GM12878 (cell line): ENCODE results near the gene TMEM91. TPM values are rescaled to one million over a fixed set of nuclear protein-coding genes. Genes with fewer than 3 reads are reported as not detected.

Source experiments
- ASH2L ChIP-seq: fragments of 300-600, 200-600 bp; sonication (generic); IDR thresholded peaks from 2 replicates; pipeline ENCODE4 v1.6.1; 2017; ENCODE audit warnings: low read depth, mild to moderate bottlenecking, borderline replicate concordance
- BMI1 ChIP-seq: fragments of 450-650 bp; IDR thresholded peaks from 2 replicates; pipeline ENCODE4 v1.6.1; 2016; ENCODE audit warnings: mild to moderate bottlenecking, moderate library complexity, borderline replicate concordance
- DPF2 ChIP-seq: fragments of 450-650 bp; IDR thresholded peaks from 2 replicates; pipeline ENCODE4 v1.6.1; 2017; ENCODE audit warnings: mild to moderate bottlenecking
- IKZF2 ChIP-seq, 2 experiments: fragments of 450-650 bp; IDR thresholded peaks; 2 replicates each; pipeline ENCODE4 v1.6.1; 2017; ENCODE audit warnings: mild to moderate bottlenecking in 2 of 2, moderate library complexity in 2 of 2
- JUND ChIP-seq: IDR thresholded peaks from 2 replicates; pipeline ENCODE4 v1.6.1; 2012; ENCODE audit warnings: low read depth, mild to moderate bottlenecking, low read length, improper control_type of control experiment, moderate library complexity
- KDM1A ChIP-seq: fragments of 200-600 bp; sonication (generic); IDR thresholded peaks from 2 replicates; pipeline ENCODE4 v1.6.1; 2016; ENCODE audit warnings: borderline replicate concordance
- MYB ChIP-seq: fragments of 150-350 bp; IDR thresholded peaks from 2 replicates; pipeline ENCODE4 v1.6.1; 2014; ENCODE audit warnings: mild to moderate bottlenecking, low read depth, low read length, borderline replicate concordance
- NR2C1 ChIP-seq: fragments of 450-650 bp; IDR thresholded peaks from 2 replicates; pipeline ENCODE4 v1.6.1; 2017; ENCODE audit warnings: antibody characterized with exemption, mild to moderate bottlenecking, moderate library complexity
- NR2F1 ChIP-seq: fragments of 450-650 bp; conservative IDR thresholded peaks from 2 replicates; pipeline ENCODE4 v1.6.1; 2017; ENCODE audit warnings: mild to moderate bottlenecking
- PAX5 ChIP-seq: IDR thresholded peaks from 2 replicates; pipeline ENCODE4 v1.6.1; 2011; ENCODE audit warnings: low read depth, low read length, borderline replicate concordance
- POLR2AphosphoS5 ChIP-seq: IDR thresholded peaks from 2 replicates; pipeline ENCODE4 v1.6.1; 2011; ENCODE audit warnings: mild to moderate bottlenecking, low read length, inconsistent platforms
- RUNX3 ChIP-seq: IDR thresholded peaks from 2 replicates; pipeline ENCODE4 v1.6.1; 2012; ENCODE audit warnings: low read length, inconsistent platforms
- TCF12 ChIP-seq: IDR thresholded peaks from 2 replicates; pipeline ENCODE4 v1.6.1; 2011; ENCODE audit warnings: low read depth, mild to moderate bottlenecking, low read length
- polyA plus RNA-seq, 11 experiments: library from polyadenylated mRNA; depleted of rRNA in 4 of 11; unstranded in 6 of 11; stranded (reverse) in 5 of 11; fragments of >200 nt; fragmentation: Nextera tagmentation in 4 of 11; fragmentation: Illumina TruSeq in 1 of 11; extraction: Ambion mirVana in 4 of 11; extraction: Trizol in 1 of 11; gene quantifications; 1 replicate in 1 of 11; 2 replicates in 10 of 11; pipeline versions ENCODE4 v1.2.1 to v1.2.3, GENCODE V29; 2011 to 2016; ENCODE audit warnings: inconsistent platforms in 2 of 11, missing spikeins in 2 of 11, low read depth in 1 of 11
- total RNA-seq, 4 experiments: library from RNA; depleted of rRNA in 3 of 4; stranded (reverse); fragments of >200 nt in 3 of 4; fragmentation: Illumina TruSeq in 1 of 4; extraction: Trizol in 1 of 4; gene quantifications; 2 replicates each; pipeline versions ENCODE4 v1.2.1 to v1.2.3, GENCODE V29; 2013 to 2021
- TF ChIP-seq, protein P1 (sequence below): IDR thresholded peaks from 2 replicates; pipeline ENCODE4 v1.6.1; 2011; ENCODE audit warnings: borderline replicate concordance, low read depth, mild to moderate bottlenecking, moderate library complexity, low read length; ENCODE audit not compliant: insufficient read depth, poor library complexity, severe bottlenecking
- TF ChIP-seq, protein P2 (sequence below): fragments of 450-650 bp; IDR thresholded peaks from 2 replicates; pipeline ENCODE4 v1.6.1; 2016; ENCODE audit warnings: mild to moderate bottlenecking, moderate library complexity, borderline replicate concordance
- TF ChIP-seq, protein P3 (sequence below): fragments of 450-650 bp; IDR thresholded peaks from 2 replicates; pipeline ENCODE4 v1.6.1; 2017; ENCODE audit warnings: antibody characterized with exemption, mild to moderate bottlenecking, moderate library complexity
- TF ChIP-seq, protein P4 (sequence below): fragments of 450-650 bp; IDR thresholded peaks from 2 replicates; pipeline ENCODE4 v1.6.1; 2014; ENCODE audit warnings: mild to moderate bottlenecking
- TF ChIP-seq, protein P5 (sequence below): IDR thresholded peaks from 2 replicates; pipeline ENCODE4 v1.6.1; 2011; ENCODE audit warnings: mild to moderate bottlenecking, low read depth, low read length, moderate library complexity; ENCODE audit not compliant: insufficient replicate concordance

The TMEM91 gene
- total and polyA plus RNA-seq, 10 of the 15 experiments (the other 5 are each of a cell fraction or from before 2014, with no cell fraction given) = 1.5 to 5.5 (median 2.7) TPM

DNA sequence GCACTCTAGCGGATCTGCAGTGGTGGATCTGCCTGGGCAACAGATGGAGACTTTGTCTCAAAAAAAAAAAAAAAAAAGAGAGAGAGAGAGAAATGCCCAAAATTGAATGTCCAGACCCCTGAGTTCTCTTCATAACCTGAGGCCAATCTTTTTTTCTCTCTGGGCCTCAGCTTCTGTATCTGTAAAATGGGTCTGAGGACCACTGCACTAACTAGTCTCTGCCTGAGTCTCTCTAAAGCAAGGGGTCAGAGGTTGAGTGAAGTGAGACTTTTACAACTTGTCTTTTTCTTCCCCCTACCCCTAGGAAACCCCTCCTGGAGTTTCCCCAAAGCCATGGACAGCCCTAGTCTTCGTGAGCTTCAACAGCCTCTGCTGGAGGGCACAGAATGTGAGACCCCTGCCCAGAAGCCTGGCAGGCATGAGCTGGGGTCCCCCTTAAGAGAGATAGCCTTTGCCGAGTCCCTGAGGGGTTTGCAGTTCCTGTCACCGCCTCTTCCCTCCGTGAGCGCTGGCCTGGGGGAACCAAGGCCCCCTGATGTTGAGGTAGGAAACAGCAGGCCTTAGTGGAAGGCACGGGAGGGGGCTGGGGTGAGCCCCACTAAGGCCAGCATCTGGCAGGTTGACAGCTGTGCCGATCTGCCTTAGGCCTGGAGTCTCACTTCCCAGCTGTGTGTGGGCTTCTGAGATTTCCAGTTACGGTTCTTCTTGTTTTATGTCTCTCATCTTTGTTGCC, 1.8 kb downstream of the TMEM91 start (continued):
- TF ChIP-seq, protein P1, sequence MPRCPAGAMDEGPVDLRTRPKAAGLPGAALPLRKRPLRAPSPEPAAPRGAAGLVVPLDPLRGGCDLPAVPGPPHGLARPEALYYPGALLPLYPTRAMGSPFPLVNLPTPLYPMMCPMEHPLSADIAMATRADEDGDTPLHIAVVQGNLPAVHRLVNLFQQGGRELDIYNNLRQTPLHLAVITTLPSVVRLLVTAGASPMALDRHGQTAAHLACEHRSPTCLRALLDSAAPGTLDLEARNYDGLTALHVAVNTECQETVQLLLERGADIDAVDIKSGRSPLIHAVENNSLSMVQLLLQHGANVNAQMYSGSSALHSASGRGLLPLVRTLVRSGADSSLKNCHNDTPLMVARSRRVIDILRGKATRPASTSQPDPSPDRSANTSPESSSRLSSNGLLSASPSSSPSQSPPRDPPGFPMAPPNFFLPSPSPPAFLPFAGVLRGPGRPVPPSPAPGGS = no peak
- TF ChIP-seq BMI1 (no peak), ASH2L (no peak), PAX5 (no peak), RUNX3 (peak; percentile 14; the same call in 1 of the 2 replicates), TCF12 (peak; percentile 92), NR2C1 (0 out of 2 replicates have a peak, but pooled peaks have one; percentile 32), IKZF2 (IDR thresholded peaks at IDR 0.05) (peak in 1 of 2 experiments; percentile 19; a peak in 1 of 4 replicates), NR2F1 (0 out of 2 replicates have a peak, but pooled peaks have one; percentile 44), MYB (no peak), DPF2 (0 out of 2 replicates have a peak, but pooled peaks have one; percentile 22), KDM1A (no peak), JUND (no peak), POLR2AphosphoS5 (no peak)
- TF ChIP-seq, protein P2, sequence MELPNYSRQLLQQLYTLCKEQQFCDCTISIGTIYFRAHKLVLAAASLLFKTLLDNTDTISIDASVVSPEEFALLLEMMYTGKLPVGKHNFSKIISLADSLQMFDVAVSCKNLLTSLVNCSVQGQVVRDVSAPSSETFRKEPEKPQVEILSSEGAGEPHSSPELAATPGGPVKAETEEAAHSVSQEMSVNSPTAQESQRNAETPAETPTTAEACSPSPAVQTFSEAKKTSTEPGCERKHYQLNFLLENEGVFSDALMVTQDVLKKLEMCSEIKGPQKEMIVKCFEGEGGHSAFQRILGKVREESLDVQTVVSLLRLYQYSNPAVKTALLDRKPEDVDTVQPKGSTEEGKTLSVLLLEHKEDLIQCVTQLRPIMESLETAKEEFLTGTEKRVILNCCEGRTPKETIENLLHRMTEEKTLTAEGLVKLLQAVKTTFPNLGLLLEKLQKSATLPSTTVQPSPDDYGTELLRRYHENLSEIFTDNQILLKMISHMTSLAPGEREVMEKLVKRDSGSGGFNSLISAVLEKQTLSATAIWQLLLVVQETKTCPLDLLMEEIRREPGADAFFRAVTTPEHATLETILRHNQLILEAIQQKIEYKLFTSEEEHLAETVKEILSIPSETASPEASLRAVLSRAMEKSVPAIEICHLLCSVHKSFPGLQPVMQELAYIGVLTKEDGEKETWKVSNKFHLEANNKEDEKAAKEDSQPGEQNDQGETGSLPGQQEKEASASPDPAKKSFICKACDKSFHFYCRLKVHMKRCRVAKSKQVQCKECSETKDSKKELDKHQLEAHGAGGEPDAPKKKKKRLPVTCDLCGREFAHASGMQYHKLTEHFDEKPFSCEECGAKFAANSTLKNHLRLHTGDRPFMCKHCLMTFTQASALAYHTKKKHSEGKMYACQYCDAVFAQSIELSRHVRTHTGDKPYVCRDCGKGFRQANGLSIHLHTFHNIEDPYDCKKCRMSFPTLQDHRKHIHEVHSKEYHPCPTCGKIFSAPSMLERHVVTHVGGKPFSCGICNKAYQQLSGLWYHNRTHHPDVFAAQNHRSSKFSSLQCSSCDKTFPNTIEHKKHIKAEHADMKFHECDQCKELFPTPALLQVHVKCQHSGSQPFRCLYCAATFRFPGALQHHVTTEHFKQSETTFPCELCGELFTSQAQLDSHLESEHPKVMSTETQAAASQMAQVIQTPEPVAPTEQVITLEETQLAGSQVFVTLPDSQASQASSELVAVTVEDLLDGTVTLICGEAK = no peak
- TF ChIP-seq, protein P3, sequence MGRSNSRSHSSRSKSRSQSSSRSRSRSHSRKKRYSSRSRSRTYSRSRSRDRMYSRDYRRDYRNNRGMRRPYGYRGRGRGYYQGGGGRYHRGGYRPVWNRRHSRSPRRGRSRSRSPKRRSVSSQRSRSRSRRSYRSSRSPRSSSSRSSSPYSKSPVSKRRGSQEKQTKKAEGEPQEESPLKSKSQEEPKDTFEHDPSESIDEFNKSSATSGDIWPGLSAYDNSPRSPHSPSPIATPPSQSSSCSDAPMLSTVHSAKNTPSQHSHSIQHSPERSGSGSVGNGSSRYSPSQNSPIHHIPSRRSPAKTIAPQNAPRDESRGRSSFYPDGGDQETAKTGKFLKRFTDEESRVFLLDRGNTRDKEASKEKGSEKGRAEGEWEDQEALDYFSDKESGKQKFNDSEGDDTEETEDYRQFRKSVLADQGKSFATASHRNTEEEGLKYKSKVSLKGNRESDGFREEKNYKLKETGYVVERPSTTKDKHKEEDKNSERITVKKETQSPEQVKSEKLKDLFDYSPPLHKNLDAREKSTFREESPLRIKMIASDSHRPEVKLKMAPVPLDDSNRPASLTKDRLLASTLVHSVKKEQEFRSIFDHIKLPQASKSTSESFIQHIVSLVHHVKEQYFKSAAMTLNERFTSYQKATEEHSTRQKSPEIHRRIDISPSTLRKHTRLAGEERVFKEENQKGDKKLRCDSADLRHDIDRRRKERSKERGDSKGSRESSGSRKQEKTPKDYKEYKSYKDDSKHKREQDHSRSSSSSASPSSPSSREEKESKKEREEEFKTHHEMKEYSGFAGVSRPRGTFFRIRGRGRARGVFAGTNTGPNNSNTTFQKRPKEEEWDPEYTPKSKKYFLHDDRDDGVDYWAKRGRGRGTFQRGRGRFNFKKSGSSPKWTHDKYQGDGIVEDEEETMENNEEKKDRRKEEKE = no peak
- TF ChIP-seq, protein P4, sequence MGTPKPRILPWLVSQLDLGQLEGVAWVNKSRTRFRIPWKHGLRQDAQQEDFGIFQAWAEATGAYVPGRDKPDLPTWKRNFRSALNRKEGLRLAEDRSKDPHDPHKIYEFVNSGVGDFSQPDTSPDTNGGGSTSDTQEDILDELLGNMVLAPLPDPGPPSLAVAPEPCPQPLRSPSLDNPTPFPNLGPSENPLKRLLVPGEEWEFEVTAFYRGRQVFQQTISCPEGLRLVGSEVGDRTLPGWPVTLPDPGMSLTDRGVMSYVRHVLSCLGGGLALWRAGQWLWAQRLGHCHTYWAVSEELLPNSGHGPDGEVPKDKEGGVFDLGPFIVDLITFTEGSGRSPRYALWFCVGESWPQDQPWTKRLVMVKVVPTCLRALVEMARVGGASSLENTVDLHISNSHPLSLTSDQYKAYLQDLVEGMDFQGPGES = no peak
- TF ChIP-seq, protein P5, sequence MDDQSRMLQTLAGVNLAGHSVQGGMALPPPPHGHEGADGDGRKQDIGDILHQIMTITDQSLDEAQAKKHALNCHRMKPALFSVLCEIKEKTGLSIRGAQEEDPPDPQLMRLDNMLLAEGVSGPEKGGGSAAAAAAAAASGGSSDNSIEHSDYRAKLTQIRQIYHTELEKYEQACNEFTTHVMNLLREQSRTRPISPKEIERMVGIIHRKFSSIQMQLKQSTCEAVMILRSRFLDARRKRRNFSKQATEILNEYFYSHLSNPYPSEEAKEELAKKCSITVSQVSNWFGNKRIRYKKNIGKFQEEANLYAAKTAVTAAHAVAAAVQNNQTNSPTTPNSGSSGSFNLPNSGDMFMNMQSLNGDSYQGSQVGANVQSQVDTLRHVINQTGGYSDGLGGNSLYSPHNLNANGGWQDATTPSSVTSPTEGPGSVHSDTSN = no peak
